Suprapubic skin (tissue), 4 donors: ENCODE data around the gene NSMCE1. TPM values are rescaled to one million over a fixed set of nuclear protein-coding genes. Genes with fewer than 3 reads are reported as not detected.

Source experiments
- DNase-seq, 2 donors: peaks; one replicate each; pipeline ENCODE4 v3.0.0-alpha.2; 2019; ENCODE audit warnings: low spot score in 2 of 2
- H3K27ac ChIP-seq: fragments of 200-600 bp; sonication (generic); one replicate; pipeline ENCODE4 v1.5.1; 2019
- H3K27me3 ChIP-seq: fragments of 200-600 bp; sonication (generic); one replicate; pipeline ENCODE4 v1.5.1; 2019
- H3K36me3 ChIP-seq: fragments of 200-600 bp; sonication (generic); one replicate; pipeline ENCODE4 v1.5.1; 2019
- H3K4me1 ChIP-seq: fragments of 200-600 bp; sonication (generic); one replicate; pipeline ENCODE4 v1.5.1; 2019
- H3K4me3 ChIP-seq: fragments of 200-600 bp; sonication (generic); one replicate; pipeline ENCODE4 v1.5.1; 2019; ENCODE audit warnings: mild to moderate bottlenecking
- H3K9me3 ChIP-seq: fragments of 200-600 bp; sonication (generic); one replicate; pipeline ENCODE4 v1.5.1; 2019
- EP300 ChIP-seq: sonication (generic); formaldehyde crosslinking; IDR thresholded peaks from one replicate; pipeline ENCODE4 v1.6.1; 2017; ENCODE audit warnings: antibody characterized with exemption
- POLR2A ChIP-seq, 2 donors: fragments of 450-650 bp; IDR thresholded peaks; one replicate each; pipeline ENCODE4 v1.6.1; 2017; ENCODE audit warnings: antibody characterized with exemption in 2 of 2, mild to moderate bottlenecking in 2 of 2, moderate library complexity in 2 of 2
- POLR2AphosphoS5 ChIP-seq, 3 donors: sonication (generic); formaldehyde crosslinking; IDR thresholded peaks; one replicate each; pipeline ENCODE4 v1.6.1; 2017; ENCODE audit warnings: antibody characterized with exemption in 3 of 3
- WGBS: methylation state at CpG from one replicate; pipeline ENCODE4 v1.1.5; 2018; 5-methylcytosine and 5-hydroxymethylcytosine counted together
- total RNA-seq, 4 donors: library from RNA; depleted of rRNA; stranded (reverse); fragments of >200 nt; gene quantifications; one replicate each; pipeline ENCODE4 v1.1.0, GENCODE V29; 2016
- TF ChIP-seq, protein P1 (sequence below), 2 donors: fragments of 200-600 bp in 1 of 2; fragments of 450-650 bp in 1 of 2; sonication (generic) in 1 of 2; IDR thresholded peaks; one replicate each; pipeline ENCODE4 v1.5.1; 2016 to 2019; ENCODE audit warnings: antibody characterized with exemption in 2 of 2, mild to moderate bottlenecking in 1 of 2, moderate library complexity in 1 of 2

The NSMCE1 gene
- total RNA-seq, 4 donors from 2014 or later: 23.0 to 32.2 (median 29.3) TPM

DNA sequence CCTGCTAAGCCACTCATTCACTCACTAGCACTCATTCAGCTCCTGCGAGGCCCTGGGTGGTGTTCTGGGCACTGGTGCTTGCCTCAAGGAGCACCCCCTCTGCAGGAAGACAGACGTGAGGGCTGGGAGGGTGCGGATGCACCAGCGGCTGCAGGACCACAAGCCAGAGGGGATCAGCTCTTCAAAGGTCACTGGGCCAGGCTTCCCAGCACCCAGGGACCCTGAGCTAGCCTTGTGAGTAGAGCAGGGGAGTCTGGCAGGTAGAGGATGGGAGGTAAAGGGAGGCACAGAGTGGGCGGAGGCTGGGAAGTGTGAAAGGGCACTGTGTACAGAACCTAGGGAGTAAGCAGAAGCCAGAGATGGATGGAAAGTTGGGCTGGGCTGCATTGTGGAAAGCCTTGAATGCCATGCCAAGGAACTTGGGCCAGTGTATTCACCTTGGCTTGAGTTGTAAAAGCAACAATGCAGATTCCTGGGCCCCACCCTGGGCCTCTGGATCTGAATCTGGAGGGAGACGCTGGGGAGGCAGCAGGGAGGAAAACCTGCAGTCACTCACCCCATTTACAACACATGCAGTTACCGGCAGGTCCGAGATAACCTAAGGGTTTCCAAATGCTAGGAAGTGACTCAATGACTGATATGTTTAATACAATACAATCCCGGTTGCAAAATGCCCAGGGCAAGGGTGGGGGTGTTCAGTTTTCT is 46.9 kb upstream of the NSMCE1 start:
- DNase-seq: peak in 1 of 2 donors; percentile 87
- TF ChIP-seq POLR2AphosphoS5 (IDR thresholded peaks at IDR 0.05): peak in 1 of 3 donors; percentile 51
- TF ChIP-seq, protein P1, sequence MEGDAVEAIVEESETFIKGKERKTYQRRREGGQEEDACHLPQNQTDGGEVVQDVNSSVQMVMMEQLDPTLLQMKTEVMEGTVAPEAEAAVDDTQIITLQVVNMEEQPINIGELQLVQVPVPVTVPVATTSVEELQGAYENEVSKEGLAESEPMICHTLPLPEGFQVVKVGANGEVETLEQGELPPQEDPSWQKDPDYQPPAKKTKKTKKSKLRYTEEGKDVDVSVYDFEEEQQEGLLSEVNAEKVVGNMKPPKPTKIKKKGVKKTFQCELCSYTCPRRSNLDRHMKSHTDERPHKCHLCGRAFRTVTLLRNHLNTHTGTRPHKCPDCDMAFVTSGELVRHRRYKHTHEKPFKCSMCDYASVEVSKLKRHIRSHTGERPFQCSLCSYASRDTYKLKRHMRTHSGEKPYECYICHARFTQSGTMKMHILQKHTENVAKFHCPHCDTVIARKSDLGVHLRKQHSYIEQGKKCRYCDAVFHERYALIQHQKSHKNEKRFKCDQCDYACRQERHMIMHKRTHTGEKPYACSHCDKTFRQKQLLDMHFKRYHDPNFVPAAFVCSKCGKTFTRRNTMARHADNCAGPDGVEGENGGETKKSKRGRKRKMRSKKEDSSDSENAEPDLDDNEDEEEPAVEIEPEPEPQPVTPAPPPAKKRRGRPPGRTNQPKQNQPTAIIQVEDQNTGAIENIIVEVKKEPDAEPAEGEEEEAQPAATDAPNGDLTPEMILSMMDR (IDR thresholded peaks at IDR 0.05): no peak
- no peak for TF ChIP-seq POLR2A (IDR thresholded peaks at IDR 0.05)
- TF ChIP-seq EP300: no peak
- H3K27me3 ChIP-seq: no peaks in the 10 kb centered on the region
- 31% methylated on average over 9 of the region's 9 CpGs for WGBS
- no peaks in the 10 kb centered on the region for H3K9me3 ChIP-seq
- H3K36me3 ChIP-seq: no peaks in the 10 kb centered on the region
- H3K27ac ChIP-seq: peak overlapping the region; percentile 95
- peaks cover 67% of the 10 kb centered on the region for H3K4me1 ChIP-seq
- H3K4me3 ChIP-seq: peak overlapping the region; percentile 83

DNA sequence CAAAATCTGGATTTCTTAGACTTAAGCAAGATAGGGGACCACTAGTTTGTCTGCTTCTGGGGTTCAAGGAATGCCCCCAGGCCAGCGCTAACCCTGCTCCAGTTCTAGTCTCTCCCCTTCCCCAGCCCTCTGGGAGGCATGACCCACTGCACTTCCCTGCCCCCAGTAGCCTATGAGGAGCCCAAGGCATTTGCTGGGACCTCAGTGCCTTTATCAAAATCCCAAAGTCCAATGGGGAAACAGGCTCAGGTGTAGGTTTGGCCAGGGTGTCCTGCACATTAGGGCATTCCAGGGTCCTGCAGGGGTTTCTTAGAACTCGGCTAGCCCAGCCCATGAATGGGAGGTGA is 46.4 kb upstream of the NSMCE1 start:
- no peak for DNase-seq
- no peaks in the 10 kb centered on the region for H3K36me3 ChIP-seq
- TF ChIP-seq, protein P1 (IDR thresholded peaks at IDR 0.05): no peak
- TF ChIP-seq EP300 (no peak), POLR2AphosphoS5 (IDR thresholded peaks at IDR 0.05) (no peak), POLR2A (IDR thresholded peaks at IDR 0.05) (no peak)
- no peaks in the 10 kb centered on the region for H3K9me3 ChIP-seq
- H3K4me3 ChIP-seq: peak overlapping the region; percentile 83
- WGBS: 83% methylated on average over 2 of the region's 2 CpGs
- H3K4me1 ChIP-seq: peaks cover 62% of the 10 kb centered on the region
- H3K27me3 ChIP-seq: no peaks in the 10 kb centered on the region
- peak overlapping the region; percentile 95 for H3K27ac ChIP-seq

DNA sequence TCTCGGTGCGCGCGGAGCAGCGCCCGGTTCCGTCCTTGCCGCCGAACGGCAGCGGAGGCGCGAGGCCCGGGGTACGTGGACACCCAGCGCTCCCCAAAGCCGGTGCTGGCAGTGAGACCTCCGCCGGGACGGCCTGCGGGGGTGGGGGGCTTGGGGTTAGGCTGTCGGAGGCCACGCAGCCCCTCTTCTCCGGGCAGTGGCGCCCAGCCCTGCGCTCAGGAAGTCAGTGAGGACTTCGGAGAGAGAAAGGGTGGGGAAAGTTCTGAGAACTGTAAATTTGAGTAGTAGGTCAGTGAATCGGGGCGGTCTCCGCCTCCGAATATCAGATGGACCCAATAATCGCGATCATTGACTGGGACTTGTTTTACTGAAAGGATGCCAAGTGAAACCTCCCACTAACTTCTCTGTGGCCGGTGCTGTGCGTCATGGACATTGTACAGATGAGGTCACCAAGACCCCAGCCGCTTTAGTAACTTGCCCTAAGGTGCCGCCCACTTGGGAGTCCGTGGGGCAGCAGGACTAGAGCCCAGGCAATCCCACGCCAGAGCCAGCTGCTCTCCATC is 45.7 kb upstream of the NSMCE1 start:
- peak overlapping the region; percentile 95 for H3K27ac ChIP-seq
- peak; percentile 84 to 88 for DNase-seq
- peak overlapping the region; percentile 83 for H3K4me3 ChIP-seq
- peaks cover 56% of the 10 kb centered on the region for H3K4me1 ChIP-seq
- H3K36me3 ChIP-seq: no peaks in the 10 kb centered on the region
- WGBS: under 1% methylated on average over 18 of the region's 39 CpGs
- TF ChIP-seq POLR2A (IDR thresholded peaks at IDR 0.05): peak in 1 of 2 donors; percentile 66
- no peak for TF ChIP-seq POLR2AphosphoS5 (IDR thresholded peaks at IDR 0.05)
- TF ChIP-seq, protein P1 (IDR thresholded peaks at IDR 0.05): no peak
- no peak for TF ChIP-seq EP300
- H3K9me3 ChIP-seq: no peaks in the 10 kb centered on the region
- no peaks in the 10 kb centered on the region for H3K27me3 ChIP-seq

DNA sequence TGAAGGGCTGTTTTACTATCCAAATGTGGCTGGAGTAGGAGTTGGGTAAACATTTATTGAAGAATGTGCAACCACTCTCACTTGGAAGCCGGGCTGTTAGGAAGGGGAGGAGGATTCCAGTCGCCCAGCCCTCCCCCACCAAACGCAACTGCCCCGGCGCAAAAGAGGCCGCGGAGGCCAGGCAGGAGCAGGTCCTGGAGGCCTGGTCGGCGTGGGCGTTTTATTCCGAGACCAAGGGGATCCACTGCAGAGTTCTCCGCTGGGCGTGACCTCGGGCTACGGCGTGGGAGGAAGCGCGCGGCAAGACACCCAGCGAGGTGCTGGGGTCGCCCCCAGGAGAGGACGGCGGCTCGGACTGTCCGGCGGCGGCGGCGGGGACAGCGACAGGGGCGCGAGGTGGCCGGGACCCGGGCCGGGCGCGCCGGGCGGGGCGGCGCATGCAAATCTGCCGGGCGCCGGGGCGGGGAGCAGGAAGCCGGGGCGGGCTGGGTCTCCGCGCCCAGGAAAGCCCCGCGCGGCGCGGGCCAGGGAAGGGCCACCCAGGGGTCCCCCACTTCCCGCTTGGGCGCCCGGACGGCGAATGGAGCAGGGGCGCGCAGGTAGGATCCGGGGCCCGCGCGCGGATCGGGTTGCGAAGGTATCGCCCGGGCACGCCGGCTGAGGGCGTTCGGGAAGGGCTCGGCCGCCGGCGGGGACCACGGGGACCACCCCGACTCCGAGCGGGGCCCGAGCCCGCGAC is 45.0 kb upstream of the NSMCE1 start, which contains the start of gene IL4R:
IL4R (plus strand) TSS at position 553 of the 739 bp plus-strand sequence. CDS start 26,230 bp downstream, outside the sequence.
- Histone ChIP-seq H3K27ac (peak within 1 kb of the TSS; percentile 95), H3K4me1 (peaks cover 50% of the 10 kb centered on the region), H3K9me3 (no peaks in the 10 kb centered on the region), H3K27me3 (no peaks in the 10 kb centered on the region), H3K36me3 (no peaks in the 10 kb centered on the region), H3K4me3 (peak within 1 kb of the TSS; percentile 83)
- peak; percentile 84 to 85 for DNase-seq
- peak in 1 of 3 donors; percentile 32 for TF ChIP-seq POLR2AphosphoS5 (IDR thresholded peaks at IDR 0.05)
- no peak for TF ChIP-seq POLR2A (IDR thresholded peaks at IDR 0.05)
- WGBS: 0% methylated on average over 11 of the region's 85 CpGs

DNA sequence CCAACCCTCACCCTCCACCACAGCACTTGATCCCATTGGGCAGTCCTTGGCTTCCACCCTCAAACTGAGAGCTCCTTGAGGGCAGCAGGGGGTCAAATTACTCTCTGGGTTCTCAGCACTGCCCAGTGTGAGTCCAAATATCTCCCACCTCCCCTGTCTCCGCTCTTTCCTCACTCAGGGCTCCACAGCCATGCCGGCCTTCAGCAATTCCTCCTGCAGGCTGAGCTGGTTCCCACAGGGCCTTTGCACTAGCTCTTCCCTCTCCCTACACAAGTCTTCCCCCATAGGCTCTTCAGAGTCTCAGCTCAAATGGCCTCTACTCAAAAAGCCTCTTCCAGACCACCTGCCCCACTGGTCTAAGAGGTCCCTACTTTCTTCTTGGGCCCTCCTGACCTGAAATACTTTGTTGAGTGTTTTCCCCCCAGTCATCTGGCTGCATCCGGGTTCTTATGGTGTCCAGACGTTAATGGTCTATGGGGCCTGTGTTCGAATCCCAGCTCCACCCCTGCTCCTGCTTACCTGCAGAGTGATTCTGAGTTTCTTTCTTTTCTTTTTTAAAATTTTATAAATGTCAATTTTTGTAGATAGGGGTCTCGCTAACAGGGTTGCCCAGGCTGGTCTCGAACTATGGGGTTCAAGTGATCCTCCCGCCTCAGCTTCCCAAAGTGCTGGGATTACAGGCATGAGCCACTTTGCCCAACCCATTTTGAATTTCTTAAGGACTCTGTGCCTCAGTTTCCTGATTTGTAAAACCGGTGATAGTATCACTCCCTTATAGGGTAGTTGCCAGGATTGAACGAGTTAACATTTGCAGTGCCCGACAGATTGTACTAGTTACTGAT is 44.2 kb upstream of the NSMCE1 start:
- Histone ChIP-seq H3K27ac (peak overlapping the region; percentile 95), H3K36me3 (no peaks in the 10 kb centered on the region), H3K4me3 (peak overlapping the region; percentile 83), H3K9me3 (no peaks in the 10 kb centered on the region), H3K4me1 (peaks cover 42% of the 10 kb centered on the region), H3K27me3 (no peaks in the 10 kb centered on the region)
- DNase-seq: peak; percentile 45 to 48
- TF ChIP-seq, protein P1 (IDR thresholded peaks at IDR 0.05): no peak
- TF ChIP-seq EP300 (no peak), POLR2A (IDR thresholded peaks at IDR 0.05) (no peak), POLR2AphosphoS5 (IDR thresholded peaks at IDR 0.05) (no peak)
- WGBS: 72% methylated on average over 11 of the region's 11 CpGs
